Testis (tissue), 2 donors: Measurements from ENCODE around the gene GRID1.

Experiments
- CTCF ChIP-seq, 3 experiments: fragments of 450-650 bp in 2 of 3; fragments of 200-600 bp in 1 of 3; sonication (generic) in 1 of 3; IDR thresholded peaks; one replicate each; pipeline ENCODE4 v1.5.1; 2016 to 2019; ENCODE audit warnings: antibody characterized with exemption in 3 of 3, mild to moderate bottlenecking in 2 of 3, moderate library complexity in 1 of 3
- POLR2A ChIP-seq: fragments of 450-650 bp; IDR thresholded peaks from one replicate; pipeline ENCODE4 v1.6.1; 2017; ENCODE audit warnings: antibody characterized with exemption, mild to moderate bottlenecking, moderate library complexity

- no peak for TF ChIP-seq CTCF (IDR thresholded peaks at IDR 0.05)
- TF ChIP-seq POLR2A = no peak
Measured at GRCh38 chr10:86211691-86212390, 154.8 kb downstream of the GRID1 start.
